ENCODE results near the gene OGFOD2. TPM values are rescaled to one million over a fixed set of nuclear protein-coding genes. Genes with fewer than 3 reads are reported as not detected.

Gene OGFOD2
- total RNA-seq, 1 experiment from 2014 or later: 35.6 TPM

DNA sequence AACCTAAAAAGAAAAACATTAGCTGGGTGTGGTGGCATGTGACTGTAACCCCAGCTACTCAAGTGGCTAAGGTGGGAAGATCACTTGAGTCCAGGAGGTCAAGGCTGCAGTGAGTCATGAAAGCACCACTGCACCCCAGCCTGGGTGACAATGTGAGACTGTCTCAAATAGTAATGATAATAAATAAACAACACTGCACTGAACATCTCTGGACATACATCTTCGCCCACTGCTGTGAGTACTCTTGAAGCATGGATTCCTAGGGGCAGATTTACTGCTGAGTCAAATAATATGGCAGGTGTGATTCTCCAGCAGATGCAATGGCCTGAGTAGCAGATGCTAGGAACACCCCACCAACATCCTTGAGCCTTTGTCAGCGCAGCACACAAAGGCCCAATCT is 32.4 kb upstream of the OGFOD2 start:
- CTCF ChIA-PET: no interaction called here
- no peak for ATAC-seq

GRCh38 chr12:122943196-122943595 is 31.8 kb upstream of the OGFOD2 start:
- peak overlapping the region; percentile 76; the same call in 1 of the 2 replicates for H3K9ac ChIP-seq (ENCODE audit: low read length)
- no peaks in the 10 kb centered on the region for H3K9me2 ChIP-seq (replicated peaks; ENCODE audit: low read length)
- no peaks in the 10 kb centered on the region for H3K36me3 ChIP-seq (ENCODE audit: low read depth, low read length)
- ATAC-seq: no peak
- POLR2A ChIA-PET (ENCODE audit: unreplicated experiment): no interaction called here
- no peak overlapping the region for H2AFZ ChIP-seq (ENCODE audit: low read length)
- peaks cover 64% of the 10 kb centered on the region for H3K4me1 ChIP-seq (ENCODE audit: insufficient read depth, low read length)
- H3K27ac ChIP-seq (ENCODE audit: low read length): peak overlapping the region; percentile 98
- H3K79me2 ChIP-seq (ENCODE audit: low read length): no peaks in the 10 kb centered on the region
- H3K9me3 ChIP-seq (ENCODE audit: low read length): no peaks in the 10 kb centered on the region
- no peaks in the 10 kb centered on the region for H4K20me1 ChIP-seq (ENCODE audit: low read length)
- no peaks in the 10 kb centered on the region for H3K27me3 ChIP-seq (ENCODE audit: low read length)
- no peak overlapping the region for H3K4me2 ChIP-seq (ENCODE audit: low read length)
- no peak overlapping the region for H3K4me3 ChIP-seq (ENCODE audit: low read length)
- DNase-seq: peak; percentile 40
- no TSS peak for BruUV-seq (replicated peaks)
- no peaks in the 10 kb centered on the region for H3F3A ChIP-seq (ENCODE audit: low read length, unreplicated experiment)
- TF ChIP-seq EZH2phosphoT487 (IDR thresholded peaks at IDR 0.05; ENCODE audit: borderline replicate concordance, low read length): no peak
- TF ChIP-seq CTCF (conservative IDR thresholded peaks at IDR 0.05; ENCODE audit: low read depth, low read length): no peak
- TF ChIP-seq EZH2 (IDR thresholded peaks at IDR 0.05; ENCODE audit: low read length, unreplicated experiment): no peak
- intact Hi-C loops (cut with micrococcal nuclease): no loop called here
- CTCF ChIA-PET: no interaction called here

More for the DNA sequence above, 32.4 kb upstream of the OGFOD2 start:
- Histone ChIP-seq H3K27me3 (ENCODE audit: low read length) (no peaks in the 10 kb centered on the region), H3K9ac (ENCODE audit: low read length) (no peak overlapping the region; the same call in 1 of the 2 replicates), H3K9me3 (ENCODE audit: low read length) (no peaks in the 10 kb centered on the region), H3K4me3 (ENCODE audit: low read length) (no peak overlapping the region), H3K79me2 (ENCODE audit: low read length) (no peaks in the 10 kb centered on the region), H3K9me2 (replicated peaks; ENCODE audit: low read length) (no peaks in the 10 kb centered on the region), H3K4me2 (ENCODE audit: low read length) (no peak overlapping the region), H3K4me1 (ENCODE audit: insufficient read depth, low read length) (peaks cover 61% of the 10 kb centered on the region), H2AFZ (ENCODE audit: low read length) (no peak overlapping the region), H4K20me1 (ENCODE audit: low read length) (no peaks in the 10 kb centered on the region), H3F3A (ENCODE audit: low read length, unreplicated experiment) (no peaks in the 10 kb centered on the region), H3K27ac (ENCODE audit: low read length) (peak overlapping the region; percentile 98), H3K36me3 (ENCODE audit: low read depth, low read length) (no peaks in the 10 kb centered on the region; the same call in 1 of the 2 replicates)
- TF ChIP-seq EZH2phosphoT487 (IDR thresholded peaks at IDR 0.05; ENCODE audit: borderline replicate concordance, low read length): no peak
- no peak for TF ChIP-seq EZH2 (IDR thresholded peaks at IDR 0.05; ENCODE audit: low read length, unreplicated experiment)
- no peak for TF ChIP-seq CTCF (conservative IDR thresholded peaks at IDR 0.05; ENCODE audit: low read depth, low read length)
- intact Hi-C loops (cut with micrococcal nuclease): no loop called here
- no peak for DNase-seq
- POLR2A ChIA-PET (ENCODE audit: unreplicated experiment): no interaction called here
- BruUV-seq (replicated peaks): no TSS peak
